ENCODE measurements around the gene PTEN.
A peak's percentile ranks its signal among the peaks of the same experiment; 100 is the strongest.
"Not testable (repeated sequence)": the region's sequence is repeated elsewhere in the genome, so short reads cannot be mapped to it uniquely, and the experiment has no call there.

PTEN gene

DNA sequence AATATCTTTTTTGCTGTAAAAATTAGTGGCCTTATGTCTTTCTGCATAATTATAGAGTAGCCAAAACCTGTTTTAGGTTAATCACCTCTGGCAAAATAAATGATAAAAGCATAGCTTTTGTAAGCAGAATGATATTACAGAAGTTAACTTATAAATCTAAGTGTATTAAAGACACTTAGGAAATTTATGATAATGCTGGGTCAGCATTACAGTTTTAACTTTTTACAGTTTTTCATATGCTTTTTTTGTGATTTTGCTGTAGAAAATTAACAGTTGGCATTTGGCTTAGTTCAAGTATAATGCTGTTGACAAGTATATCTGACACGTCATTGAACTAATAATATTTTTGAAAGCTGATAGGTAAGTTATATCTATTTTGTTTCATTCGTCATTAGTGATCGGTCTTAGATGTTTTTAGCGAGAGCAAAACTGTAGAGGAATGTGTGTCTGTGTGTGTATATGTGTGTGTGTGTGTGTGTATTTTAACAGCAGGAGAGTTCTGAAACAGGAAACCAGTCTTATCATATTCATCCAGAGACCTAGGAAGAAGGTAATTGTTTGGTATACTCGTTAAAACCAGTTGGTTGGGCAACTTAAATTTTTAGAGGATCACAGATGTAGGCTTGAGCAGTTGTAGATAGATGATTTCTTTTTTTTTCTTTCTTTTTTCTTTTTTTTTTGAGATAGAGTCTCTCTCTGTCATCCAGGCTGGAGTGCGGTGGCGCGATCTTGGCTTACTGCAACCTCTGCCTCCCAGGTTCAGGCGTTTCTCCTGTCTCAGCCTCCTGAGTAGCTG is 15.4 kb downstream of the PTEN start:
- Mint-ChIP-seq H3K4me3 (no peak overlapping the region), H3K27me3 (no peaks in the 10 kb centered on the region), H3K9me3 (no peaks in the 10 kb centered on the region), H3K4me1 (peaks cover 76% of the 10 kb centered on the region), H3K36me3 (peaks cover 22% of the 10 kb centered on the region), H3K27ac (no peak overlapping the region)

DNA sequence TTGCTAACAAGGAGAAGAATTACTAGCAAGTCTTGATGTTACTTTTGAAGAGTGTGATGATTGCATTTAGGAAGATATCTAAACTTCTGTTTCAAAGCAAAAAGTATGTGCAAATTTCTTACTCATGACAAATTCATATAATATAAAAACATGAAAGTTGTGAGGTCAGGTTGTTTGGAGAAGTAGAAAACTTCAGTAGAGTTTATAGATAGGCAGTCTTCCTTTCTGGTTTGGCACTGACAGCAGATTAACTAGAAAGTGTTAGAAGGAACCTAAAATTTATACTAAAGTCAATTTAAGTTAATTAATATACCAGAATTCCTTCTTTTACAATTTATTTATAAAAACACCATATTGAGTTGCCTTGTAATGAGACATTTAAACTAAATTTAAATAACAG is 16.9 kb downstream of the PTEN start:
- Mint-ChIP-seq H3K27ac (no peak overlapping the region), H3K36me3 (peaks cover 22% of the 10 kb centered on the region), H3K27me3 (no peaks in the 10 kb centered on the region), H3K4me1 (peaks cover 61% of the 10 kb centered on the region), H3K4me3 (no peak overlapping the region), H3K9me3 (no peaks in the 10 kb centered on the region)

DNA sequence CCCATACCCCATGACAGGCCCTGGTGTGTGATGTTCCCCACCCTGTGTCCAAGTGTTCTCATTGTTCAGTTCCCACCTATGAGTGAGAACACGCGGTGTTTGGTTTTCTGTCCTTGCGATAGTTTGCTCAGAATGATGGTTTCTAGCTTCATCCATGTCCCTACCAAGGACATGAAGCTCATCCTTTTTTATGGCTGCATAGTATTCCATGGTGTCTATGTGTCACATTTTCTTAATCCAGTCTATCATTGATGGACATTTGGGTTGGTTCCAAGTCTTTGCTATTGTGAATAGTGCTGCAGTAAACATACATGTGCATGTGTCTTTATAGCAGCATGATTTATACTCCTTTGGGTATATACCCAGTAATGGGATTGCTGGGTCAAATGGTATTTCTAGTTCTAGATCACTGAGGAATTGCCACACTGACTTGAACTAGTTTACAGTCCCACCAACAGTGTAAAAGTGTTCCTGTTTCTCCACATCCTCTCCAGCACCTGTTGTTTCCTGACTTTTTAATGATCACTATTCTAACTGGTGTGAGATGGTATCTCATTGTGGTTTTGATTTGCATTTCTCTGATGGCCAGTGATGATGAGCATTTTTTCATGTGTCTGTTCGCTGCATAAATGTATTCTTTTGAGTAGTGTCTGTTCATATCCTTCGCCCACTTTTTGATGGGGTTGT is 18.1 kb downstream of the PTEN start:
- Mint-ChIP-seq H3K4me1 (peaks cover 61% of the 10 kb centered on the region), H3K36me3 (peaks cover 33% of the 10 kb centered on the region), H3K27ac (peak overlapping the region; percentile 65), H3K4me3 (peak overlapping the region; percentile 19)
- H3K9me3 Mint-ChIP-seq, H3K27me3 Mint-ChIP-seq: not testable (repeated sequence)

DNA sequence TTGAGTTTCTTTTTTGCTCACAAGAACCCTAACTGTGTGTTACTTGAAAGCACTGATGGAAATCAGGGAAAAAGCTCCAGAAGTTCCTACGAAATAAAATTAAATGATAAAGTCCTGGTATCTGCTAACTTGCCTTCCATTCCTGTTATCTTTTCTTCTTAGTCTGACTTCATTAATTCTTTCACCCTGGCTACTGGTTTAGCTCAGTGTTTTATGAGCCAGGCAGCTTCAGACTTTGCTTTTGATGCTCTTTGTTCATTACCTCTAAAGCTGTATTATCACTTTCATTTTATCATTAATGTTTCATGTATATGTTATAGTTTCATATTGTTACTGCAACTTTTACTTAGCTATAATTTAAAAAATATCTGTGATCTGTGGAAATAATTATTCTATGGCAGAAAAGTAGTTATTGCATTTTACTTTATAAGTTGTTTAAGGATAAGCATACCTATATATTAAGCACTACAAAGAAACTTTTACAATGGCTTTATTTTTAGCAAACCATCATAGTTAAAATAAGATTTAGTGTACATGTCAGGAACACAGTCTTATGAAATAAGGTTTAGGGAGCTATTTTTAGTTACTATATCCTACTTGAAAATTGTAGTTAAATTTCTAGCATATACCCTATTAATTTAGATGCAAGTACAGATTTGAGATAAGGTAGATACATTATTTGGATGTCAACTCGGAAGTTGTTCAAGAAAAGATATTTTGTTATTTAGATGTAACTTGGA is 19.3 kb downstream of the PTEN start:
- H3K27ac Mint-ChIP-seq: peak overlapping the region; percentile 79
- peaks cover 7% of the 10 kb centered on the region for H3K9me3 Mint-ChIP-seq
- H3K27me3 Mint-ChIP-seq: no peaks in the 10 kb centered on the region
- peaks cover 43% of the 10 kb centered on the region for H3K36me3 Mint-ChIP-seq
- peak overlapping the region; percentile 40 for H3K4me3 Mint-ChIP-seq
- peaks cover 60% of the 10 kb centered on the region for H3K4me1 Mint-ChIP-seq

DNA sequence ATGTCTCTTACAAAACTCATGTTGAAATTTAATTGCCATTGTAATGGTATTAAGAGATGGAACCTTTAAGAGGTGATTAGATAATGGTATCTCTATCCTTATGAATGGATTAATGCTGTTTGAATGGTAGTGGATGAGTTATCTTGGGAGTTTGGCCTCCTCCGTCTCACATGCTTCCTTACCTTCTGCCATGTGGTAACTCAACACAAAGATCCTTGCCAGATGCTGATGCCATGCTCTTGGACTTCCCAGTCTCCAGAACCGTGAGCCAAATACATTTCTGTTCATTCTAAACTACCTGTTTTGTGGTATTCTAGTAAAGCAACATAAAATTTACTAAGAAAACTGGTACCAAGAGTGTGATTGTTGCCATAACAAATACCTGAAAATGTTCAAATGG is 23.2 kb downstream of the PTEN start:
- H3K27me3 Mint-ChIP-seq: no peaks in the 10 kb centered on the region
- H3K4me3 Mint-ChIP-seq: no peak overlapping the region
- no peak overlapping the region for H3K27ac Mint-ChIP-seq
- H3K36me3 Mint-ChIP-seq: peaks cover 35% of the 10 kb centered on the region
- peaks cover 65% of the 10 kb centered on the region for H3K4me1 Mint-ChIP-seq
- peaks cover 7% of the 10 kb centered on the region for H3K9me3 Mint-ChIP-seq

DNA sequence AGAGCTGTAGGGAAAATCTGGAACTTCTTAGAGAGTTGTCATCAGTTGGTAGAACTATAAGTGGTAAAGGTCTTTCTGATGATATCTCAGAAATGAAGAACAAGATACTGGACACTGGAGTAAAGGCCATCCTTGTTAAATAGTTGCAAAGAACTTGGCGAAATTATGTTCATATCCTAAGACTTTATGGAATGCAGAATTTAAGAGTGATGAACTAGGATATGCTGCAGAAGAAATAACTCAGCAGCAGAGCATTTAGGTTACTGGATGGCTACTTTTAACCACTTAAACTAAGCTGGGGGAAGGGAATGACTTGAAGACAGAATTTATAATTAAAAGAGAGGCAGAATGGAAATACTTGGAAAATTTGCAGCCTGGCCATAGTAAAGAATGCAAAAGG is 23.7 kb downstream of the PTEN start:
- no peak overlapping the region for H3K27ac Mint-ChIP-seq
- peaks cover 7% of the 10 kb centered on the region for H3K9me3 Mint-ChIP-seq
- H3K4me1 Mint-ChIP-seq: peaks cover 62% of the 10 kb centered on the region
- no peak overlapping the region for H3K4me3 Mint-ChIP-seq
- H3K27me3 Mint-ChIP-seq: no peaks in the 10 kb centered on the region
- H3K36me3 Mint-ChIP-seq: peaks cover 32% of the 10 kb centered on the region

DNA sequence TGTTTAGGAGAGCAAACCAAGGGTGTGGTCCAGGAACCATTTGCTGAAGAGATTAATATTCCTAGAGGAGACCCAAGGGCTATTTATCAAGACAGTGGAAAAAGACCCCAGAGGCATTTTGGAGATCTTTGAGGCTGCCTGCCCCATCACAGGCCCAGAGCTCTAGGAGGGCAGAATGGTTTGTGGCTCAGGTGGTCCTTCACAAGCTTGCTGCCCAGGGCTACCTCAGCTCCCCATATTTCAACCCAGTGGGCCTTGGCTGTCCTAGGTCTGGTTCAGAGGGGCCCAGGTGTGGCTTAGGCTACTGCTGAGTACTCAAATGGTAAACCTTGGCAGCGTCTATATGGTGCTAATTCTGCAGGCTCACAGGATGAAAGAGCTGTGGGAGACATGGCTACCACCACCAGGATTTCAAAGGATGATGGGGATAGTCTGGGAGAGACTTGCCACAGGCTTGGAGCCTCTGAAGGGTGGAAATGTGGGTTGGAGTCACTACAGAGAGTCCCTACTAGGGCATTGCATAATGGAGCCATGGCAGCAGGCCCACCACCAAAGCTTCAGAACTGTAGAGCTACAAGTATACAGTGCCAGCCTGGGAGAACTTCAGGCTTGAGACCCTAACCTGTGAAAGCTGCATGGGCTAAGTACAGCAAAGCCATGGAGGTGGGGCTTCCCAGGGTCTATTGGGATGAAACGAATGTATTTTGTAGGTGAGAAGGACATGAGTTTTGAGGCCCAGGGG is 24.3 kb downstream of the PTEN start:
- Mint-ChIP-seq H3K4me3 (no peak overlapping the region), H3K4me1 (peaks cover 62% of the 10 kb centered on the region), H3K36me3 (peaks cover 33% of the 10 kb centered on the region), H3K27me3 (no peaks in the 10 kb centered on the region), H3K9me3 (peaks cover 7% of the 10 kb centered on the region), H3K27ac (no peak overlapping the region)

DNA sequence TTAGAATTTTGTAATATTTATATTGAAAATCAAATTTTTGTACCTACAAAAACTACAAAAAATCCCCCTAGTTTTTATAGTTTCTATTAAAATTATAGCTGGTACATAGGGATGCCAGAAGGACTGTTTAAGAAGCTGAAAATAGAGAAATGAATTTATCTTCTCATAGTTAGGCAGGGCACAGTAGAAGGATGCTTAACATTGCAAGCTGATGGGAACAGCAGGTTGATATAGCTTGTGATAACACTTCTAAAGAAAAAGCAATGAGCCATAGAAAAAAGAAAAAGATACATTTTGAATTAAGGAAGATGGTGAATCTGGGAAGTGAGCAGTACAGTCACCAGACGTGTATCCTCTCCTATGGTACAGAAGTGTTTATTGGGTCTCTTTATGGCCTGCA is 32.0 kb downstream of the PTEN start:
- peaks cover 24% of the 10 kb centered on the region for H3K36me3 Mint-ChIP-seq
- no peak overlapping the region for H3K4me3 Mint-ChIP-seq
- no peak overlapping the region for H3K27ac Mint-ChIP-seq
- H3K9me3 Mint-ChIP-seq: no peaks in the 10 kb centered on the region
- H3K27me3 Mint-ChIP-seq: no peaks in the 10 kb centered on the region
- peaks cover 80% of the 10 kb centered on the region for H3K4me1 Mint-ChIP-seq

DNA sequence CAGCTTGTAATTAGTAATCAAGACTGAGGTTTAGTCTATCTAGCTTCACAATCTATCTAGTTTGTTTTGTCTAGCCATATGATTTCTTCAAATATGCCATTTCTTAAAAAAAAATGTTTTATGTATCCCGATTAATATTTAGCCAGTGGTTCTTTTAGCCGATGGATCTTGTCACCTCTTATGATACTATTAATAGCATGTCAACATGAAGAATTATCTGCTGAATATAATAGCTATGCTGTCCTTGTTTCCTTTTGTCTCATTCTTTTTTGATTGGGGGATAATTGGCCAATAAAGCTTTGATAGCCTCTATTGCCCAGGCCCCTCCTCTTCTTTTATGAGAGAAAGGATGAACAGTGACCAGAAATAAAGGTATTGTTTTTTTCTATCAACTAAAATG is 32.8 kb downstream of the PTEN start:
- Mint-ChIP-seq H3K4me1 (peaks cover 80% of the 10 kb centered on the region), H3K36me3 (peaks cover 30% of the 10 kb centered on the region), H3K27me3 (no peaks in the 10 kb centered on the region), H3K27ac (no peak overlapping the region), H3K9me3 (no peaks in the 10 kb centered on the region), H3K4me3 (no peak overlapping the region)

DNA sequence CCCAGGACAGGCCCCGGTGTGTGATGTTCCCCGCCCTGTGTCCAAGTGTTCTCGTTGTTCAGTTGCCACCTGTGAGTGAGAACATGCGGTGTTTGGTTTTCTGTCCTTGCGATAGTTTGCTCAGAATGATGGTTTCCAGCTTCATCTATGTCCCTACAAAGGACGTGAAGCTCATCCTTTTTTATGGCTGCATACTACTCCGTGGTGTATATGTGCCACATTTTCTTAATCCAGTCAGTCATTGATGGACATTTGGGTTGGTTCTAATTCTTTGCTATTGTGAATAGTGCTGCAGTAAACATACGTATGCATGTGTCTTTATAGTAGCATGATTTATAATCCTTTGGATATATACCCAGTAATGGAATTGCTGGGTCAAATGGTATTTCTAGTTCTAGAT is 34.5 kb downstream of the PTEN start:
- not testable (repeated sequence) for H3K9me3 Mint-ChIP-seq, H3K27me3 Mint-ChIP-seq, H3K4me3 Mint-ChIP-seq
- peaks cover 78% of the 10 kb centered on the region for H3K4me1 Mint-ChIP-seq
- peaks cover 43% of the 10 kb centered on the region for H3K36me3 Mint-ChIP-seq
- peak overlapping the region; percentile 23 for H3K27ac Mint-ChIP-seq

DNA sequence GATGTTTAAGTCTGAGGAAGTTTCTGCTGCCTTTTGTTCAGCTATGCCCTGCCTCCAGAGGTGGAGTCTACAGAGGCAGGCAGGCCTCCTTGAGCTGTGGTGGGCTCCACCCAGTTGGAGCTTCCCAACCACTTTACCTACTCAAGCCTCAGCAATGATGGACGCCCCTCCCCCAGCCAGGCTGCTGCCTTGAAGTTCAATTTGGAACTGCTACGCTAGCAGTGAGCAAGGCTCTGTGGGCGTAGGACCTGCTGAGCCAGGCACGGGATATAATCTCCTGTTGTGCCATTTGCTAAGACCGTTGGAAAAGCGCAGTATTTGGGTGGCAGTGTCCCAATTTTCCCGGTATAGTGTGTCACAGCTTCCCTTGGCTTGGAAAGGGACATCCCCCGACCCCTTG is 40.0 kb downstream of the PTEN start:
- peaks cover 72% of the 10 kb centered on the region for H3K4me1 Mint-ChIP-seq
- H3K9me3 Mint-ChIP-seq: peaks cover 11% of the 10 kb centered on the region
- not testable (repeated sequence) for H3K27ac Mint-ChIP-seq, H3K27me3 Mint-ChIP-seq, H3K4me3 Mint-ChIP-seq
- H3K36me3 Mint-ChIP-seq: peaks cover 59% of the 10 kb centered on the region

DNA sequence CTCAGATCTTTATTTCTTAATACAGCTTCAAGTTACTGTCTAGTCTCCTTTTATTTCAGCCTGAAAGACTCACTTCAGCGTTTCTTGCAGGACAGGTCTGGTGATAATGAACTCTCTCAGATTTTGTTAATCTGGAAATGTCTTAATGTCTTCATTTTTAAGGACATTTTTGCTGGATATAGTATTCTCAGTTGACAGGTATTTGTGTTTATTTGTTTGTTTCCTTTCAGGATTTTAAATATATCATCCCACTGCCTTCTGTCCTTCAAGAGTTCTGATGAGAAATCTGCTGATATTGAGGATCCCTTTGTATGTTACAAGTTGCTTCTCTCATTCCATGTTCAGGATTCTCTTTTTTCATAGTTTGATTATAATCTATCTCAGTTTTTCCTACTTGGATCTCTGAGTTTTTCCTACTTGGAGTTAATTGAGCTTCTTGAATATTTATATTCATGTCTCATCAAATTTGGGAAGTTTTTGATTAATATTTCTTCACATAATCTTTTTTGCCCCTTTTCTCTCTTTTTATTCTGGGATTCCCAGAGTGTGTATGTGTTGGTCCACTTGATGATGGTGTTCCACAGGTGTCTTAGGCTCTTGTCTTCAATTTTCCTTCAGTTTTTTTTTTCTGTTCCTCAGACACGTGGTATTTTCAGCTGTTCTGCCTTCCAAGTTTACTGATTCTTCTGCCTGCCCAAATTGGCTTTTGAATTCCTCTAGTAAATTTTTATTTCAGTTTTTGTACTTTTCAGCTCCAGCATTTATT is 49.9 kb downstream of the PTEN start:
- no peak overlapping the region for H3K27ac Mint-ChIP-seq
- H3K9me3 Mint-ChIP-seq: peaks cover 24% of the 10 kb centered on the region
- H3K4me1 Mint-ChIP-seq: peaks cover 58% of the 10 kb centered on the region
- no peak overlapping the region for H3K4me3 Mint-ChIP-seq
- peaks cover 50% of the 10 kb centered on the region for H3K36me3 Mint-ChIP-seq
- no peaks in the 10 kb centered on the region for H3K27me3 Mint-ChIP-seq

DNA sequence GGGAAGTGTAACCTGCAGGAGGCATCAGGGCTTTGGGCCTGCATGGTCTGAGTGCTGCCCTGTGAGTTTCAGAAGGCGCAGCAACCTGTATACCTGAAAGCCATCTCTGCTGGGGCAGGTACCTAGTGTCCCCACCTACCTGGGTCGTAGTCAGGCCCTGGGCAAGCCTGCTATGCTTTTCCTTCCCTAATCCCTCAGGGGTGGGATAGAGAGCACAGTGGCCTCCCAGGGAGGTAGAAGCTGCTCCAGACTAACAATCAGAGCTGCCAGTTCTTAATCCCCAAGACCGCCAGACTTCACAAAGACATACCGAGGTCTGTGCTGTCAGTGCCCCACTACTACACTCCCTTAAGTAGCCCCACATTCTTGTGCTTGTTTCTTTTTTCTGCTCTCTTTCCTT is 52.0 kb downstream of the PTEN start:
- no peak overlapping the region for H3K4me3 Mint-ChIP-seq
- H3K4me1 Mint-ChIP-seq: peaks cover 65% of the 10 kb centered on the region
- no peak overlapping the region for H3K27ac Mint-ChIP-seq
- H3K36me3 Mint-ChIP-seq: peaks cover 39% of the 10 kb centered on the region
- H3K9me3 Mint-ChIP-seq: peaks cover 24% of the 10 kb centered on the region
- H3K27me3 Mint-ChIP-seq: no peaks in the 10 kb centered on the region

DNA sequence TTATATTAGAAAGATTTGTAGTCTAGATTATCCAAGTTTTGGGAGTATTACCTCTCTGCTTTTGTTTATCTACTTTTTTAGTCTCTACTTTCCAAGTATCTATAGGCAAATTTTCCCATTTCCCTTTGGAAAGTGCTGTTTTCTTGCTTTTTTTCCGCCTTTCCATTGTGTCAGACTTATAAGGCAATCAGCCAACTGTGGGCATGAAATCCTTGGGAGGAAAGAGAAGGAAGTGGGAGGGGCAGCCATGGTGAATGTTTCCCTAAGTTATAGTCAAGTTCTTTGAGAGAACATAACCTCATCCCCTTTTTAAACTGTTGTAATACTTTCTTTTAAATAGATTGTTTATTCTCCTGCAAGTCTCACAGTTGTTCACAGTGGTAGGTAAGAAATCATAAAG is 52.6 kb downstream of the PTEN start:
- Mint-ChIP-seq H3K27me3 (no peaks in the 10 kb centered on the region), H3K4me1 (peaks cover 65% of the 10 kb centered on the region), H3K27ac (no peak overlapping the region), H3K4me3 (peak overlapping the region; percentile 19), H3K36me3 (peaks cover 36% of the 10 kb centered on the region), H3K9me3 (peaks cover 24% of the 10 kb centered on the region)

DNA sequence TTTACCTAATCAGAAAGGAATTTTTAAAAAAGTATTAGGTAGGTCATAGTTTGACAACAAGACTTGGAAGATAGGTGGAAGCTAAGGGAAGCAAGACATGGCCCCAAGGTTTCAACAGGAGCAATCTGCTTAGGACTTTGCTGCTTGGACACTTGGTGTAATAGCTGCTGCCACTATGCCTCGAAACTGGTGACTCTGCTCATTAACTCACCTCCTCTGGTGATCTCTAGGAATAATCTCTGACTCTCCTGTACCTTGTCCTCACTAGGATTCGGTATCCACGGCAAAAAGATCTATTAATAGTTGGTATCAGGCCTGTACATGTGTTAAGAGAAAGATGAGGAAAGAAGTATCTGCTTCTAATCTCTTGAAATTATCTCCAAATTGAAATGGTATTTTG is 53.1 kb downstream of the PTEN start:
- H3K27ac Mint-ChIP-seq: no peak overlapping the region
- peak overlapping the region; percentile 16 for H3K4me3 Mint-ChIP-seq

More for the DNA sequence above, 53.1 kb downstream of the PTEN start:
- Mint-ChIP-seq H3K4me1 (peaks cover 64% of the 10 kb centered on the region), H3K9me3 (peaks cover 20% of the 10 kb centered on the region), H3K36me3 (peaks cover 31% of the 10 kb centered on the region), H3K27me3 (no peaks in the 10 kb centered on the region)
